PC-9 (cell line): Measurements from ENCODE around the gene CADM2.

Source experiments
- CTCF ChIP-seq: fragments of 200-600 bp; sonication (generic); conservative IDR thresholded peaks from 2 replicates; pipeline ENCODE4 v1.6.1; 2017; ENCODE audit warnings: mixed run types, antibody characterized with exemption, mild to moderate bottlenecking, moderate library complexity
- EZH2 ChIP-seq: fragments of 200-600 bp; sonication (generic); IDR thresholded peaks from 2 replicates; pipeline ENCODE4 v1.8.0; 2017; ENCODE audit warnings: antibody characterized with exemption, low read depth

- no peak for TF ChIP-seq CTCF
- TF ChIP-seq EZH2, result no peak
Observed at GRCh38 chr3:85864896-85865295, 906.1 kb downstream of the CADM2 start.
